ENCODE data around the gene TCF25.

Gene TCF25

DNA sequence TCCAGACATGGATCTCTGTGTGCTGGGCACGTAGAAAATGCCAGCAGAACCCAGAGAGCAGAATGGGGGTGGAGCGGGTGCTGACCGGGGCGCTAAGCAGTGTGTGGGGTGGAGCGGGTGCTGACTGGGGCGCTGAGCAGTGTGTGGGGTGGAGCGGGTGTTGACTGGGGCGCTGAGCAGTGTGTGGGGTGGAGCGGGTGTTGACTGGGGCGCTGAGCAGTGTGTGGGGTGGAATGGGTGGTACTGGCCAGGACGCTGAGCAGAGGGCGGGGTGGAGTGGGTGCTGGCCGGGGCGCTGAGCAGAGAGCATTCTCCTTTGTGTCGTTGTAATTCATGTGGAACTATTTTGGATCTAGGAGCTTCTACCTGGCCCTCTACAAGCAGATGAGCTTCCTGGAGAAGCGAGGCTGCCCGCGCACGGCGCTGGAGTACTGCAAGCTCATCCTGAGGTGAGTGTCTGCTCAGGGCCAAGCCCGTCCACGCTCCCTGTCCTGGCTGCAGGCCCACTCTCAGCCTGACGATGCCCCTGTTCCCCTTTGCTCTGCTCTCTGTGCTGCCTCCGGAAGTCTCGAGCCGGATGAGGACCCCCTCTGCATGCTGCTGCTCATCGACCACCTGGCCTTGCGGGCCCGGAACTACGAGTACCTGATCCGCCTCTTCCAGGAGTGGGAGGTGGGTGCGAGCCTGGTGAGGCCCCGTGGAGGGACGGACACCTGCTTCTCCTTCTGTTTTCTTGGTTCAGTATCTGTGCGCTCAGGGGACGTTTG lies 25.0 kb downstream of the TCF25 start:
- H3K36me3 ChIP-seq (ENCODE audit: insufficient read depth, low read length), result peaks cover 13% of the 10 kb centered on the region; the same call in 1 of the 2 replicates
- H3K79me2 ChIP-seq (ENCODE audit: insufficient read depth, low read length), result no peaks in the 10 kb centered on the region
- no peaks in the 10 kb centered on the region for H3F3A ChIP-seq (ENCODE audit: low read depth)
- no peak overlapping the region for H2AFZ ChIP-seq (ENCODE audit: low read length)
- no peaks in the 10 kb centered on the region for H3K4me1 ChIP-seq (ENCODE audit: insufficient read depth, low read length, poor library complexity, severe bottlenecking)
- H4K20me1 ChIP-seq (ENCODE audit: insufficient read depth, low read length, poor library complexity, severe bottlenecking), result no peaks in the 10 kb centered on the region
- H3K4me3 ChIP-seq (ENCODE audit: low read length, poor library complexity, severe bottlenecking), result no peak overlapping the region
- H3K9ac ChIP-seq (ENCODE audit: low read depth, low read length, poor library complexity, severe bottlenecking), result no peak overlapping the region
- no peaks in the 10 kb centered on the region for H3K9me3 ChIP-seq (ENCODE audit: insufficient read depth, low read depth, low read length)
- TF ChIP-seq, protein P1, sequence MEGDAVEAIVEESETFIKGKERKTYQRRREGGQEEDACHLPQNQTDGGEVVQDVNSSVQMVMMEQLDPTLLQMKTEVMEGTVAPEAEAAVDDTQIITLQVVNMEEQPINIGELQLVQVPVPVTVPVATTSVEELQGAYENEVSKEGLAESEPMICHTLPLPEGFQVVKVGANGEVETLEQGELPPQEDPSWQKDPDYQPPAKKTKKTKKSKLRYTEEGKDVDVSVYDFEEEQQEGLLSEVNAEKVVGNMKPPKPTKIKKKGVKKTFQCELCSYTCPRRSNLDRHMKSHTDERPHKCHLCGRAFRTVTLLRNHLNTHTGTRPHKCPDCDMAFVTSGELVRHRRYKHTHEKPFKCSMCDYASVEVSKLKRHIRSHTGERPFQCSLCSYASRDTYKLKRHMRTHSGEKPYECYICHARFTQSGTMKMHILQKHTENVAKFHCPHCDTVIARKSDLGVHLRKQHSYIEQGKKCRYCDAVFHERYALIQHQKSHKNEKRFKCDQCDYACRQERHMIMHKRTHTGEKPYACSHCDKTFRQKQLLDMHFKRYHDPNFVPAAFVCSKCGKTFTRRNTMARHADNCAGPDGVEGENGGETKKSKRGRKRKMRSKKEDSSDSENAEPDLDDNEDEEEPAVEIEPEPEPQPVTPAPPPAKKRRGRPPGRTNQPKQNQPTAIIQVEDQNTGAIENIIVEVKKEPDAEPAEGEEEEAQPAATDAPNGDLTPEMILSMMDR (conservative IDR thresholded peaks at IDR 0.05; ENCODE audit: low read length), result no peak
- no peak for TF ChIP-seq EZH2phosphoT487 (IDR thresholded peaks at IDR 0.05; ENCODE audit: borderline replicate concordance)
- no peak overlapping the region for H3K4me2 ChIP-seq (ENCODE audit: low read depth, low read length, poor library complexity, severe bottlenecking)
- H3K9me2 ChIP-seq (replicated peaks; ENCODE audit: low read depth, low read length), result no peaks in the 10 kb centered on the region
- no peaks in the 10 kb centered on the region for H3K27me3 ChIP-seq (ENCODE audit: insufficient read depth, low read length, poor library complexity, severe bottlenecking)

GRCh38 chr16:89899879-89900481 lies 26.6 kb downstream of the TCF25 start:
- H3K79me2 ChIP-seq (ENCODE audit: insufficient read depth, low read length), result no peaks in the 10 kb centered on the region
- no peaks in the 10 kb centered on the region for H3K9me2 ChIP-seq (replicated peaks; ENCODE audit: low read depth, low read length)
- H2AFZ ChIP-seq (ENCODE audit: low read length), result no peak overlapping the region
- H3K9ac ChIP-seq (ENCODE audit: low read depth, low read length, poor library complexity, severe bottlenecking), result no peak overlapping the region
- no peak overlapping the region for H3K4me2 ChIP-seq (ENCODE audit: low read depth, low read length, poor library complexity, severe bottlenecking)
- H3K36me3 ChIP-seq (ENCODE audit: insufficient read depth, low read length), result peaks cover 13% of the 10 kb centered on the region; the same call in 1 of the 2 replicates
- no peaks in the 10 kb centered on the region for H4K20me1 ChIP-seq (ENCODE audit: insufficient read depth, low read length, poor library complexity, severe bottlenecking)
- TF ChIP-seq, protein P1 (conservative IDR thresholded peaks at IDR 0.05; ENCODE audit: low read length), result no peak
- no peak for TF ChIP-seq EZH2phosphoT487 (IDR thresholded peaks at IDR 0.05; ENCODE audit: borderline replicate concordance)
- H3F3A ChIP-seq (ENCODE audit: low read depth), result no peaks in the 10 kb centered on the region
- no peaks in the 10 kb centered on the region for H3K9me3 ChIP-seq (ENCODE audit: insufficient read depth, low read depth, low read length)
- no peak overlapping the region for H3K4me3 ChIP-seq (ENCODE audit: low read length, poor library complexity, severe bottlenecking)
- no peaks in the 10 kb centered on the region for H3K4me1 ChIP-seq (ENCODE audit: insufficient read depth, low read length, poor library complexity, severe bottlenecking)
- no peaks in the 10 kb centered on the region for H3K27me3 ChIP-seq (ENCODE audit: insufficient read depth, low read length, poor library complexity, severe bottlenecking)

GRCh38 chr16:89900885-89901284 lies 27.5 kb downstream of the TCF25 start:
- H3K36me3 ChIP-seq (ENCODE audit: insufficient read depth, low read length), result peaks cover 7% of the 10 kb centered on the region; the same call in 1 of the 2 replicates
- no peaks in the 10 kb centered on the region for H3F3A ChIP-seq (ENCODE audit: low read depth)
- H2AFZ ChIP-seq (ENCODE audit: low read length), result no peak overlapping the region
- no peaks in the 10 kb centered on the region for H4K20me1 ChIP-seq (ENCODE audit: insufficient read depth, low read length, poor library complexity, severe bottlenecking)
- H3K4me2 ChIP-seq (ENCODE audit: low read depth, low read length, poor library complexity, severe bottlenecking), result no peak overlapping the region
- H3K27me3 ChIP-seq (ENCODE audit: insufficient read depth, low read length, poor library complexity, severe bottlenecking), result no peaks in the 10 kb centered on the region
- no peaks in the 10 kb centered on the region for H3K9me3 ChIP-seq (ENCODE audit: insufficient read depth, low read depth, low read length)
- H3K9ac ChIP-seq (ENCODE audit: low read depth, low read length, poor library complexity, severe bottlenecking), result no peak overlapping the region
- H3K79me2 ChIP-seq (ENCODE audit: insufficient read depth, low read length), result no peaks in the 10 kb centered on the region
- no peak overlapping the region for H3K4me3 ChIP-seq (ENCODE audit: low read length, poor library complexity, severe bottlenecking)
- H3K9me2 ChIP-seq (replicated peaks; ENCODE audit: low read depth, low read length), result no peaks in the 10 kb centered on the region
- TF ChIP-seq, protein P1 (conservative IDR thresholded peaks at IDR 0.05; ENCODE audit: low read length), result no peak
- no peak for TF ChIP-seq EZH2phosphoT487 (IDR thresholded peaks at IDR 0.05; ENCODE audit: borderline replicate concordance)
- no peaks in the 10 kb centered on the region for H3K4me1 ChIP-seq (ENCODE audit: insufficient read depth, low read length, poor library complexity, severe bottlenecking)
